ENCODE measurements around the gene GJC1.

GRCh38 chr17:44770166-44770925, 59.7 kb downstream of the GJC1 start:
- TF ChIP-seq FOXP2 (optimal IDR thresholded peaks at IDR 0.05; ENCODE audit: borderline replicate concordance, extremely low read depth, extremely low read length, insufficient read depth) (no peak), SIN3A (IDR thresholded peaks at IDR 0.05; ENCODE audit: borderline replicate concordance, insufficient read depth, low read length) (no peak), REST (IDR thresholded peaks at IDR 0.05; ENCODE audit: insufficient read depth in 1 of 2, low read depth in 2 of 2, low read length in 2 of 2) (no peak)
